Lower lobe of right lung (tissue), 2 donors: ENCODE measurements around the gene P2RX7. TPM values are rescaled to one million over a fixed set of nuclear protein-coding genes. Genes with fewer than 3 reads are reported as not detected.

ENCODE experiments used
- ATAC-seq, 2 donors: fragments of 200-7000 bp; cut with Tn5 transposase; one replicate each; pipeline ENCODE4 v1.9.1; 2020 to 2022; ENCODE audit warnings: mild to moderate bottlenecking in 2 of 2, moderate library complexity in 2 of 2
- DNase-seq: peaks from one replicate; pipeline ENCODE4 v3.0.0-alpha.2; 2020
- H3K27ac ChIP-seq: fragments of 200-600 bp; one replicate; pipeline ENCODE4 v1.8.0; 2022
- H3K27me3 ChIP-seq: fragments of 200-600 bp; one replicate; pipeline ENCODE4 v1.8.0; 2022; ENCODE audit warnings: low read depth
- H3K36me3 ChIP-seq: fragments of 200-600 bp; one replicate; pipeline ENCODE4 v1.8.0; 2022; ENCODE audit warnings: mild to moderate bottlenecking
- H3K4me1 ChIP-seq: fragments of 200-600 bp; one replicate; pipeline ENCODE4 v1.8.0; 2022
- H3K4me3 ChIP-seq: fragments of 200-600 bp; one replicate; pipeline ENCODE4 v1.8.0; 2022; ENCODE audit warnings: mild to moderate bottlenecking
- H3K9me3 ChIP-seq: fragments of 200-600 bp; one replicate; pipeline ENCODE4 v1.8.0; 2022
- intact Hi-C: fragments of 100-400 bp; cut with DNase I; formaldehyde crosslinking; loops from one replicate; pipeline ENCODE4 v1.11.0; 2022
- total RNA-seq: library from RNA; stranded (reverse); fragmentation: NEBNext Ultra II Directional; extraction: Animal tissue kit (Norgen Biotek cat#: 25700); gene quantifications from one replicate; pipeline ENCODE4 v1.2.1, GENCODE V29; 2021
- TF ChIP-seq, protein P1 (sequence below): fragments of 200-600 bp; IDR thresholded peaks from one replicate; pipeline ENCODE4 v1.8.0; 2022; ENCODE audit warnings: antibody characterized with exemption, mild to moderate bottlenecking
- donor health status: DM: no; HTN: yes; CAD: no; lungs with severe emphysema.

Gene P2RX7
- total RNA-seq, 1 donor from 2014 or later, result 20.5 TPM

- DNase-seq (no peak), ATAC-seq (no peak)
- Histone ChIP-seq H3K4me3 (no peak overlapping the region), H3K4me1 (no peaks in the 10 kb centered on the region), H3K9me3 (no peaks in the 10 kb centered on the region), H3K36me3 (no peaks in the 10 kb centered on the region), H3K27ac (no peak overlapping the region), H3K27me3 (no peaks in the 10 kb centered on the region)
- intact Hi-C loops, result no loop called here
- TF ChIP-seq, protein P1, sequence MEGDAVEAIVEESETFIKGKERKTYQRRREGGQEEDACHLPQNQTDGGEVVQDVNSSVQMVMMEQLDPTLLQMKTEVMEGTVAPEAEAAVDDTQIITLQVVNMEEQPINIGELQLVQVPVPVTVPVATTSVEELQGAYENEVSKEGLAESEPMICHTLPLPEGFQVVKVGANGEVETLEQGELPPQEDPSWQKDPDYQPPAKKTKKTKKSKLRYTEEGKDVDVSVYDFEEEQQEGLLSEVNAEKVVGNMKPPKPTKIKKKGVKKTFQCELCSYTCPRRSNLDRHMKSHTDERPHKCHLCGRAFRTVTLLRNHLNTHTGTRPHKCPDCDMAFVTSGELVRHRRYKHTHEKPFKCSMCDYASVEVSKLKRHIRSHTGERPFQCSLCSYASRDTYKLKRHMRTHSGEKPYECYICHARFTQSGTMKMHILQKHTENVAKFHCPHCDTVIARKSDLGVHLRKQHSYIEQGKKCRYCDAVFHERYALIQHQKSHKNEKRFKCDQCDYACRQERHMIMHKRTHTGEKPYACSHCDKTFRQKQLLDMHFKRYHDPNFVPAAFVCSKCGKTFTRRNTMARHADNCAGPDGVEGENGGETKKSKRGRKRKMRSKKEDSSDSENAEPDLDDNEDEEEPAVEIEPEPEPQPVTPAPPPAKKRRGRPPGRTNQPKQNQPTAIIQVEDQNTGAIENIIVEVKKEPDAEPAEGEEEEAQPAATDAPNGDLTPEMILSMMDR, result no peak
Observed at GRCh38 chr12:121112496-121112895, 20.2 kb upstream of the P2RX7 start.

DNA sequence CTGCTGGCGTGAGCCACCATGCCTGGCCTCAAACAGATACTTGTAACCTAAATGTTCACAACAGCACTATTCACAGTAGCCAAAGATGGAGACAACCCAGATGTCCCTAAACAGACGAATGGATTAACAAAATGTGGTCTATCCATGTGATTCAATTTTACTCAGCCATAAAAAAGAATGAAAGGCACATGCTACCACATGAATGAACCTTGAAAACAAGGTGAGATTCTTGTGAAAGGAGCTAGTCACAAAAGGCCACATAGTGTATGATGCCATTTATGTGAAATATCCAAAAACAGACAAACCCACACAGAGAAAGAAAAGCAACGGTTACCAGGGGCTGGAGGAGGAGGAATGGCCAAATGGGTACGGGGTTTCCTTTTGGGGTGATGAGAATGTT, 19.6 kb upstream of the P2RX7 start:
- no peaks in the 10 kb centered on the region for H3K36me3 ChIP-seq
- no peak for ATAC-seq
- H3K27me3 ChIP-seq, result no peaks in the 10 kb centered on the region
- no peak overlapping the region for H3K27ac ChIP-seq
- intact Hi-C loops, result no loop called here
- DNase-seq, result no peak
- no peaks in the 10 kb centered on the region for H3K9me3 ChIP-seq
- TF ChIP-seq, protein P1, result no peak
- H3K4me3 ChIP-seq, result no peak overlapping the region
- no peaks in the 10 kb centered on the region for H3K4me1 ChIP-seq

GRCh38 chr12:121114019-121114639, 18.5 kb upstream of the P2RX7 start:
- Histone ChIP-seq H3K27me3 (no peaks in the 10 kb centered on the region), H3K4me1 (no peaks in the 10 kb centered on the region), H3K27ac (no peak overlapping the region), H3K36me3 (no peaks in the 10 kb centered on the region), H3K9me3 (no peaks in the 10 kb centered on the region), H3K4me3 (no peak overlapping the region)
- DNase-seq, result no peak
- TF ChIP-seq, protein P1, result no peak
- intact Hi-C loops, result no loop called here
- ATAC-seq, result no peak

DNA sequence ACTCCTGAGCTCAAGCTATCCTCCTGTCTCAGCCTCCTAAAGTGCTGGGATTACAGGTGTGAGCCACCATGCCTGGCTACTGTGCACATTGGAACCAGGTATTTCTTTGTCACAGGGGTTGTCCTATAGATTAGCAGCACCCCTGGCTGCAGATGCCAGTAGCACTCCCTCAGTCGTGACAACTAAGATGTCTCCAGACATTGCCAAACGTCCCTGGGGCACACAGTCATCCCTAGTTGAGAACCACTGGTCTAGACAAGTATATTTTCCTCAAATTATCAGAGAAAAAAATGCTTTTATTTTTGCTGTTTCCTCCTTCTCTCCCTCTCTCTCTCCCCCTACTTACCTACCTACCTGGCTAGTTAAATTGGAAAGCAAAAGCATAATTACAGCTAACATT, 17.9 kb upstream of the P2RX7 start:
- H3K36me3 ChIP-seq, result no peaks in the 10 kb centered on the region
- no peak for DNase-seq
- TF ChIP-seq, protein P1, result no peak
- no peak overlapping the region for H3K27ac ChIP-seq
- H3K4me1 ChIP-seq, result no peaks in the 10 kb centered on the region
- intact Hi-C loops, result no loop called here
- H3K27me3 ChIP-seq, result no peaks in the 10 kb centered on the region
- no peak for ATAC-seq
- no peak overlapping the region for H3K4me3 ChIP-seq
- H3K9me3 ChIP-seq, result no peaks in the 10 kb centered on the region

- Histone ChIP-seq H3K27me3 (no peaks in the 10 kb centered on the region), H3K9me3 (no peaks in the 10 kb centered on the region), H3K36me3 (no peaks in the 10 kb centered on the region), H3K27ac (no peak overlapping the region), H3K4me1 (no peaks in the 10 kb centered on the region), H3K4me3 (no peak overlapping the region)
- DNase-seq, result no peak
- no peak for ATAC-seq
- intact Hi-C loops, result no loop called here
- TF ChIP-seq, protein P1, result no peak
Observed at GRCh38 chr12:121115530-121115929, 17.1 kb upstream of the P2RX7 start.
